Choroid plexus epithelial cell (primary cell): Measurements from ENCODE around the gene COL9A3.
A peak's percentile ranks its signal among the peaks of the same experiment; 100 is the strongest.

ENCODE experiments used
- DNase-seq: peaks from one replicate; pipeline ENCODE4 v3.0.0-alpha.2; 2010; ENCODE audit warnings: low read depth
- H3K4me3 ChIP-seq: 2 replicates; pipeline ENCODE4 v1.5.1; 2011; ENCODE audit warnings: low read depth, mild to moderate bottlenecking, control low read depth, low read length, moderate library complexity
- CTCF ChIP-seq: conservative IDR thresholded peaks from 2 replicates; pipeline ENCODE4 v1.5.1; 2011; ENCODE audit warnings: low read depth, mild to moderate bottlenecking, control low read depth, inconsistent platforms, low read length, moderate library complexity

Gene COL9A3

GRCh38 chr20:62797671-62798532, 18.9 kb upstream of the COL9A3 start:
- DNase-seq = no peak
- H3K4me3 ChIP-seq = peak overlapping the region; percentile 74
- no peak for TF ChIP-seq CTCF

- DNase-seq = no peak
- H3K4me3 ChIP-seq = no peak overlapping the region
- TF ChIP-seq CTCF = no peak
These were observed 17.8 kb upstream of the COL9A3 start for GRCh38 chr20:62799036-62799435.

- TF ChIP-seq CTCF = no peak
- DNase-seq = no peak
- no peak overlapping the region for H3K4me3 ChIP-seq
These were observed 17.4 kb upstream of the COL9A3 start for GRCh38 chr20:62799459-62799858.

DNA sequence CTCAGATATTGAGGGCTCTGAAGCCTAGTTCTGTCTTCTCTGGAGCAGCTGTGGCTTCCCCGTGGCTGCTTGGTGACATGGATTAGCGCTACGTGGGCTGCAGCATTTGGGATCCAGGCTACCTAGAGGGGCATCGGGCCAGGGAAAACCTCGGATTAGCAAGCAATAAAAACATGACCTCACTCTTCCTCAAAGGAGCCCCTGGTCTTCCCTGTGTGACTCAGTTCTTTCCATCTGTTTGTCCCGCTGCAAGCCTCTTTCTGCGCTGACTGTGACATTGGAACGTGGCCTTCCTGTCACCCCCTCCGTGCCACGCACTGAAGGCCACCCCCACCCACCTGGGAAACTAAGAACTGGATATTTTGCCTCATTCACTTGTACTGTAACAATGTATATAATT, 17.0 kb upstream of the COL9A3 start:
- no peak for TF ChIP-seq CTCF
- no peak overlapping the region for H3K4me3 ChIP-seq
- no peak for DNase-seq

- TF ChIP-seq CTCF = no peak
- DNase-seq = no peak
- H3K4me3 ChIP-seq = no peak overlapping the region
These were observed 16.3 kb upstream of the COL9A3 start for GRCh38 chr20:62800314-62801259.

- DNase-seq = no peak
- no peak for TF ChIP-seq CTCF
- H3K4me3 ChIP-seq = no peak overlapping the region
These were observed 15.4 kb upstream of the COL9A3 start for GRCh38 chr20:62801284-62802010.
